CD14-positive monocyte (primary cell): Measurements from ENCODE around the gene SMCP. TPM values are rescaled to one million over a fixed set of nuclear protein-coding genes. Genes with fewer than 3 reads are reported as not detected.

ENCODE experiments used
- DNase-seq, 3 donors: peaks; one replicate each; pipeline ENCODE4 v3.0.0-alpha.2; 2011 to 2022
- H2AFZ ChIP-seq: 2 replicates; pipeline ENCODE4 v1.6.0; 2012; ENCODE audit warnings: mild to moderate bottlenecking, low read depth, low read length, inconsistent platforms; ENCODE audit not compliant: insufficient read depth, poor library complexity, severe bottlenecking
- H3K27ac ChIP-seq, 2 donors: 1 replicate in 1 of 2; 2 replicates in 1 of 2; pipeline ENCODE4 v1.5.1; 2012 to 2013; ENCODE audit warnings: low read length in 2 of 2, control low read depth in 1 of 2, inconsistent platforms in 1 of 2, low read depth in 1 of 2, mild to moderate bottlenecking in 1 of 2
- H3K27me3 ChIP-seq, 2 donors: one replicate each; pipeline versions ENCODE4 v1.6.0 to v1.6.1; 2011 to 2013; ENCODE audit warnings: low read length in 2 of 2; ENCODE audit not compliant: control insufficient read depth in 2 of 2, insufficient read depth in 2 of 2
- H3K36me3 ChIP-seq, 2 donors: replicated peaks in 1 of 2; 1 replicate in 1 of 2; 2 replicates in 1 of 2; pipeline versions ENCODE4 v1.5.1 to v1.6.1; 2012 to 2013; ENCODE audit warnings: low read length in 2 of 2, control low read depth in 1 of 2, inconsistent platforms in 1 of 2, mild to moderate bottlenecking in 1 of 2; ENCODE audit not compliant: insufficient read depth in 2 of 2, control insufficient read depth in 1 of 2
- H3K4me1 ChIP-seq, 2 donors: 1 replicate in 1 of 2; 2 replicates in 1 of 2; pipeline versions ENCODE4 v1.5.1 to v1.6.1; 2012 to 2013; ENCODE audit warnings: low read length in 2 of 2, control low read depth in 1 of 2, inconsistent platforms in 1 of 2, mild to moderate bottlenecking in 1 of 2, moderate library complexity in 1 of 2; ENCODE audit not compliant: insufficient read depth in 2 of 2, control insufficient read depth in 1 of 2
- H3K4me2 ChIP-seq: replicated peaks from 2 replicates; pipeline ENCODE3; 2012; ENCODE audit warnings: low read length, moderate library complexity, mild to moderate bottlenecking; ENCODE audit not compliant: poor library complexity, severe bottlenecking; ENCODE audit errors: extremely low read depth
- H3K4me3 ChIP-seq, 3 experiments: fragments of 200-600 bp in 1 of 3; sonication (generic) in 1 of 3; replicated peaks in 1 of 3; 1 replicate in 2 of 3; 2 replicates in 1 of 3; pipeline ENCODE4 v1.5.1; 2011 to 2013; ENCODE audit warnings: low read length in 3 of 3, mild to moderate bottlenecking in 3 of 3, control low read depth in 2 of 3, low read depth in 2 of 3, inconsistent platforms in 1 of 3, moderate library complexity in 1 of 3
- H3K79me2 ChIP-seq: 2 replicates; pipeline ENCODE4 v1.6.0; 2012; ENCODE audit warnings: mild to moderate bottlenecking, control low read depth, inconsistent platforms, low read length, moderate library complexity; ENCODE audit not compliant: insufficient read depth
- H3K9ac ChIP-seq: 2 replicates; pipeline ENCODE4 v1.6.0; 2017; ENCODE audit warnings: low read length, mild to moderate bottlenecking; ENCODE audit not compliant: insufficient read depth, poor library complexity, severe bottlenecking
- H3K9me3 ChIP-seq, 2 donors: replicated peaks in 1 of 2; 1 replicate in 1 of 2; 2 replicates in 1 of 2; pipeline versions ENCODE4 v1.5.1 to v1.6.1; 2012 to 2013; ENCODE audit warnings: low read length in 2 of 2, control low read depth in 1 of 2; ENCODE audit not compliant: control insufficient read depth in 1 of 2, insufficient read depth in 1 of 2
- H4K20me1 ChIP-seq: 2 replicates; pipeline ENCODE4 v1.6.0; 2012; ENCODE audit warnings: mild to moderate bottlenecking, low read length, control low read depth, moderate library complexity; ENCODE audit not compliant: insufficient read depth
- H3K27ac Mint-ChIP-seq, 7 donors: one replicate each; pipeline ENCODE4 v1.8.0; 2020; ENCODE audit warnings: mild to moderate bottlenecking in 7 of 7, mixed read lengths in 7 of 7, moderate library complexity in 6 of 7, inconsistent platforms in 2 of 7
- H3K27me3 Mint-ChIP-seq, 3 donors: one replicate each; pipeline ENCODE4 v1.8.0; 2021 to 2022; ENCODE audit warnings: low read depth in 3 of 3, mild to moderate bottlenecking in 3 of 3, mixed read lengths in 3 of 3, moderate library complexity in 3 of 3, inconsistent platforms in 1 of 3
- H3K36me3 Mint-ChIP-seq, 2 donors: one replicate each; pipeline ENCODE4 v1.8.0; 2020; ENCODE audit warnings: mixed read lengths in 2 of 2, inconsistent platforms in 1 of 2, mild to moderate bottlenecking in 1 of 2
- H3K4me1 Mint-ChIP-seq: one replicate; pipeline ENCODE4 v1.8.0; 2020; ENCODE audit warnings: mild to moderate bottlenecking, mixed read lengths
- H3K4me3 Mint-ChIP-seq, 2 donors: one replicate each; pipeline ENCODE4 v1.8.0; 2020; ENCODE audit warnings: mild to moderate bottlenecking in 2 of 2, mixed read lengths in 2 of 2, moderate library complexity in 1 of 2
- H3K9me3 Mint-ChIP-seq, 7 donors: one replicate each; pipeline ENCODE4 v1.8.0; 2020 to 2022; ENCODE audit warnings: mixed read lengths in 7 of 7, mild to moderate bottlenecking in 6 of 7, moderate library complexity in 6 of 7, inconsistent platforms in 2 of 7
- CTCF ChIP-seq: fragments of 200-600 bp; IDR thresholded peaks from one replicate; pipeline ENCODE4 v1.8.0; 2022; ENCODE audit warnings: antibody characterized with exemption, mild to moderate bottlenecking
- WGBS: methylation state at CpG from one replicate; pipeline ENCODE4 v1.1.5; 2013; ENCODE audit warnings: missing lambda C conversion rate; ENCODE audit not compliant: insufficient coverage; 5-methylcytosine and 5-hydroxymethylcytosine counted together
- intact Hi-C, 2 donors: fragments of 100-400 bp; cut with micrococcal nuclease; formaldehyde crosslinking; loops; one replicate each; pipeline versions ENCODE4 v1.15.0 to v1.15.1; 2023
- polyA plus RNA-seq, 3 donors: library from polyadenylated mRNA; depleted of rRNA in 1 of 3; unstranded in 2 of 3; stranded (reverse) in 1 of 3; fragments of 300-500 nt in 2 of 3; fragments of >200 nt in 1 of 3; fragmentation: Illumina TruSeq in 2 of 3; gene quantifications; 1 replicate in 2 of 3; 2 replicates in 1 of 3; pipeline ENCODE4 v1.2.3, GENCODE V29; 2012 to 2021

The SMCP gene
- polyA plus RNA-seq, 3 donors = not detected

- DNase-seq = no peak
- H3K27ac ChIP-seq = no peak overlapping the region
- H3K4me3 Mint-ChIP-seq = no peak overlapping the region
- no peaks in the 10 kb centered on the region for H3K36me3 Mint-ChIP-seq
- no peaks in the 10 kb centered on the region for H3K27me3 ChIP-seq
- no peaks in the 10 kb centered on the region for H3K4me1 Mint-ChIP-seq
- H3K9ac ChIP-seq = no peak overlapping the region
- no peaks in the 10 kb centered on the region for H3K4me1 ChIP-seq
- peaks cover 3 to 10% (median 3%) of the 10 kb centered on the region in 3 donors for H3K27me3 Mint-ChIP-seq
- H4K20me1 ChIP-seq = no peaks in the 10 kb centered on the region
- H3K4me2 ChIP-seq = no peak overlapping the region
- no peak overlapping the region for H3K27ac Mint-ChIP-seq
- no peak for TF ChIP-seq CTCF
- H3K9me3 Mint-ChIP-seq = peaks cover 0 to 3% (median 0%) of the 10 kb centered on the region in 7 donors
- no peak overlapping the region for H2AFZ ChIP-seq
- H3K36me3 ChIP-seq = no peaks in the 10 kb centered on the region
- WGBS = no CpG with 5 or more reads among the region's 1 CpG
- no peak overlapping the region for H3K4me3 ChIP-seq
- intact Hi-C loops = no loop called here
- no peaks in the 10 kb centered on the region for H3K9me3 ChIP-seq
- H3K79me2 ChIP-seq = no peaks in the 10 kb centered on the region
These were observed 1.3 kb upstream of the SMCP start for GRCh38 chr1:152876827-152877226.

- H3K4me2 ChIP-seq = no peak overlapping the region
- no peak for DNase-seq
These were observed 1.6 kb downstream of the SMCP start for GRCh38 chr1:152879559-152880198.

More at GRCh38 chr1:152879559-152880198, 1.6 kb downstream of the SMCP start:
- Mint-ChIP-seq H3K4me3 (no peak overlapping the region), H3K27me3 (peaks cover 2 to 5% (median 3%) of the 10 kb centered on the region in 3 donors), H3K4me1 (peaks cover 5% of the 10 kb centered on the region), H3K9me3 (peaks cover 0 to 3% (median 2%) of the 10 kb centered on the region in 7 donors), H3K36me3 (no peaks in the 10 kb centered on the region), H3K27ac (no peak overlapping the region)
- no peak overlapping the region for H2AFZ ChIP-seq
- H3K4me1 ChIP-seq = no peaks in the 10 kb centered on the region
- no peaks in the 10 kb centered on the region for H3K79me2 ChIP-seq
- TF ChIP-seq CTCF = no peak
- no peak overlapping the region for H3K27ac ChIP-seq
- no peaks in the 10 kb centered on the region for H3K27me3 ChIP-seq
- no peaks in the 10 kb centered on the region for H3K36me3 ChIP-seq
- H4K20me1 ChIP-seq = no peaks in the 10 kb centered on the region
- no peak overlapping the region for H3K4me3 ChIP-seq
- H3K9ac ChIP-seq = no peak overlapping the region
- intact Hi-C loops = no loop called here
- H3K9me3 ChIP-seq = no peaks in the 10 kb centered on the region
